Measurements from ENCODE around the gene DUSP15. TPM values are rescaled to one million over a fixed set of nuclear protein-coding genes. Genes with fewer than 3 reads are reported as not detected.

DUSP15 gene
- total and polyA plus RNA-seq, 2 of the 4 experiments (the other 2 are of a cell fraction), result not detected

GRCh38 chr20:31877684-31878083 lies 7.4 kb upstream of the DUSP15 start:
- POLR2A ChIA-PET (ENCODE audit: unreplicated experiment), result no interaction called here
- Histone ChIP-seq H3K4ac (ENCODE audit: low read depth, low read length) (no peak overlapping the region), H4K8ac (ENCODE audit: low read depth in 2 of 2, low read length in 2 of 2) (no peak overlapping the region), H3K4me1 (ENCODE audit: control insufficient read depth, insufficient read depth, low read length) (no peaks in the 10 kb centered on the region), H3K9me1 (ENCODE audit: insufficient read depth, low read length) (no peaks in the 10 kb centered on the region), H3K36me3 (ENCODE audit: control insufficient read depth, insufficient read depth, low read length) (no peaks in the 10 kb centered on the region), H2BK5ac (ENCODE audit: low read depth, low read length, poor library complexity, severe bottlenecking) (no peak overlapping the region), H4K91ac (ENCODE audit: insufficient read depth, low read depth, low read length) (no peak overlapping the region), H2BK20ac (ENCODE audit: low read depth, low read length) (no peak overlapping the region), H2AK9ac (replicated peaks; ENCODE audit: low read depth, low read length, poor library complexity) (no peak overlapping the region), H3K23ac (ENCODE audit: low read depth, low read length) (no peak overlapping the region), H2BK15ac (ENCODE audit: low read depth, low read length) (no peak overlapping the region), H3K9me3 (ENCODE audit: control insufficient read depth, insufficient read depth, low read length) (no peaks in the 10 kb centered on the region), H3K14ac (replicated peaks; ENCODE audit: low read depth, low read length) (no peak overlapping the region), H3K9ac (ENCODE audit: low read depth, low read length) (no peak overlapping the region), H3K18ac (ENCODE audit: low read depth, low read length) (no peak overlapping the region), H2BK120ac (ENCODE audit: low read depth, low read length) (no peak overlapping the region), H3K56ac (ENCODE audit: extremely low read depth, insufficient read depth, low read length) (no peak overlapping the region), H2AFZ (replicated peaks; ENCODE audit: low read length, poor library complexity) (no peak overlapping the region), H3K27me3 (ENCODE audit: control insufficient read depth, insufficient read depth, low read length) (peaks cover 8% of the 10 kb centered on the region), H2AK5ac (ENCODE audit: low read depth, low read length) (no peak overlapping the region), H3K4me3 (ENCODE audit: insufficient read depth, low read depth, low read length) (no peak overlapping the region), H4K20me1 (ENCODE audit: insufficient read depth, low read length) (no peaks in the 10 kb centered on the region), H3K27ac (ENCODE audit: insufficient read depth, low read length) (no peak overlapping the region), H3K4me2 (ENCODE audit: low read depth, low read length) (no peak overlapping the region), H4K5ac (ENCODE audit: low read depth, low read length) (no peak overlapping the region), H3K79me1 (ENCODE audit: low read depth in 1 of 2, low read length in 2 of 2) (no peaks in the 10 kb centered on the region)
- DNase-seq (no peak), ATAC-seq (ENCODE audit: low read depth) (no peak)
- CTCF ChIA-PET, result no interaction called here
- TF ChIP-seq RAD21 (IDR thresholded peaks at IDR 0.05; ENCODE audit: low read length) (no peak), CTCF (conservative IDR thresholded peaks at IDR 0.05; ENCODE audit: low read depth, low read length) (no peak), ELK1 (IDR thresholded peaks at IDR 0.05; ENCODE audit: borderline replicate concordance, low read depth, low read length) (no peak), NFE2L2 (IDR thresholded peaks at IDR 0.05; ENCODE audit: low read depth, low read length) (no peak), RCOR1 (IDR thresholded peaks at IDR 0.05; ENCODE audit: insufficient replicate concordance, low read length) (no peak), USF2 (IDR thresholded peaks at IDR 0.05; ENCODE audit: low read depth, low read length) (no peak), BHLHE40 (IDR thresholded peaks at IDR 0.05; ENCODE audit: low read depth, low read length) (no peak), POLR2A (IDR thresholded peaks at IDR 0.05; ENCODE audit: low read depth, low read length) (no peak), MAZ (IDR thresholded peaks at IDR 0.05; ENCODE audit: borderline replicate concordance, low read depth, low read length) (no peak), MXI1 (IDR thresholded peaks at IDR 0.05; ENCODE audit: borderline replicate concordance, low read depth, low read length) (no peak), MAFK (IDR thresholded peaks at IDR 0.05; ENCODE audit: low read depth, low read length) (no peak), CEBPB (IDR thresholded peaks at IDR 0.05; ENCODE audit: low read depth, low read length) (no peak), RFX5 (IDR thresholded peaks at IDR 0.05; ENCODE audit: low read depth, low read length) (no peak), CHD1 (IDR thresholded peaks at IDR 0.05; ENCODE audit: low read depth, low read length) (no peak), FOS (IDR thresholded peaks at IDR 0.05; ENCODE audit: low read depth, low read length) (no peak), SMC3 (IDR thresholded peaks at IDR 0.05; ENCODE audit: low read depth, low read length) (no peak)
- no TSS peak for BruUV-seq (replicated peaks)
- in situ Hi-C loops (cut with MboI; ENCODE audit: low sequenced_read_pairs) (no loop called here), dilution Hi-C loops (cut with HindIII; ENCODE audit: low sequenced_read_pairs, unreplicated experiment) (no loop called here), intact Hi-C loops (cut with micrococcal nuclease) (no loop called here)
